Measurements from ENCODE around the gene CCDC85C.

The CCDC85C gene

GRCh38 chr14:99523704-99524055, 80.3 kb downstream of the CCDC85C start:
- DNase-seq (ENCODE audit: low read depth): no peak
- no peak for TF ChIP-seq CTCF (conservative IDR thresholded peaks at IDR 0.05; ENCODE audit: low read length)
- H3K4me3 ChIP-seq (ENCODE audit: low read length): no peak overlapping the region

GRCh38 chr14:99522934-99523703, 80.9 kb downstream of the CCDC85C start:
- no peak for DNase-seq (ENCODE audit: low read depth)
- H3K4me3 ChIP-seq (ENCODE audit: low read length): no peak overlapping the region
- TF ChIP-seq CTCF (conservative IDR thresholded peaks at IDR 0.05; ENCODE audit: low read length): no peak

- peak; percentile 60 for DNase-seq (ENCODE audit: low read depth)
- H3K4me3 ChIP-seq (ENCODE audit: low read length): no peak overlapping the region
These were observed 81.5 kb downstream of the CCDC85C start for GRCh38 chr14:99522457-99522891.

GRCh38 chr14:99522025-99522401, 82.0 kb downstream of the CCDC85C start:
- no peak overlapping the region for H3K4me3 ChIP-seq (ENCODE audit: low read length)
- no peak for TF ChIP-seq CTCF (conservative IDR thresholded peaks at IDR 0.05; ENCODE audit: low read length)

More at GRCh38 chr14:99522457-99522891, 81.5 kb downstream of the CCDC85C start:
- TF ChIP-seq CTCF (conservative IDR thresholded peaks at IDR 0.05; ENCODE audit: low read length): peak; percentile 14

GRCh38 chr14:99521176-99522024, 82.6 kb downstream of the CCDC85C start:
- no peak for TF ChIP-seq CTCF (conservative IDR thresholded peaks at IDR 0.05; ENCODE audit: low read length)
- H3K4me3 ChIP-seq (ENCODE audit: low read length): no peak overlapping the region
- DNase-seq (ENCODE audit: low read depth): no peak

More at GRCh38 chr14:99522025-99522401, 82.0 kb downstream of the CCDC85C start:
- no peak for DNase-seq (ENCODE audit: low read depth)

GRCh38 chr14:99520571-99521081, 83.4 kb downstream of the CCDC85C start:
- TF ChIP-seq CTCF (conservative IDR thresholded peaks at IDR 0.05; ENCODE audit: low read length): no peak
- H3K4me3 ChIP-seq (ENCODE audit: low read length): no peak overlapping the region
- DNase-seq (ENCODE audit: low read depth): no peak
